HG03575 (cell line): ENCODE results near the gene MYORG.

Experiments
- ATAC-seq: cut with Tn5 transposase; IDR thresholded peaks from one replicate; pipeline ENCODE4 v1.9.1; 2021; ENCODE audit not compliant: unreplicated experiment, insufficient number of reproducible peaks, low FRiP score; ENCODE audit errors: extremely low read depth

MYORG gene

DNA sequence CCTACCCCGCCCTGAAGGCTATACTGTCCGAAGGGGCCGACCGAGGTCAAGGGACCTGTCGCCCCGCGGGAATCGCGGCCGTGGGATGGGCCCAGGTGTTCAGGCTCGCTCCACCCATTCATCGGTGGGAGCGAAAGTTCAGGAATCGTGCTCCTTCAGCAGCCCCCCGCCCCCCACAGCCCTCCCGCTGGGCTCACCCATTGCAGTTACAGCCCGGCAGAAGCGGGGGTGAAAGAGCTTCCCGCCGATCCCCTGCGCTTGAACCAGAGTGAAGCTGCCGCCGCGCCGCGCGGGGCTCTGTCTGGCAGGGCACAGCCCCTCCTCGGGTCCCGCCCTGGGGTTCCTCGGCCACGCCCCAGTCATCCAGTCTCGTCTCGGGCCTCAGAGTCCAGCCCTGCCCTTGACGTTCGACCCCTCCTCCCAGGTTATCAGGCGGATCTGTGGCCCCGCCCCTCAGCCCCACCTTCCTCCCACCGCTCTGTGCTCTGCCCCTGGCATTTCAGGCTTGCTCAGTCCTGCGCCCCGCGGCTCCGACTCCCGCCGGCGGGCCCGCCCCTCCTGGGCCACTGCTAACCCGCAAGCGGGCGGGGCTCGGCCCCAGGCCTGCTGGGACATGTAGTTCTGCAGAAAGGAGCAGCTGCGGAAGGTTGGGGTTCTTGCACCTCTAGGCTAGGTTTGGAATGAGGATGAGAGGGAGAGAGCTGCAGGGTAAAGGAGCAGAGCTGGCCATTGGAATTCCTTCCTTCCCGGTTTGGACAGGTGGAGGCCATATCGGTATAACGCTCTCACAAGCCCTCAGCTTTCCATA is at the start of gene MYORG:
Gene MYORG, minus strand, starts transcription at position 303 of the 808 bp plus-strand sequence. CDS start 3,955 bp downstream, outside the sequence.
- peak; percentile 56 for ATAC-seq

DNA sequence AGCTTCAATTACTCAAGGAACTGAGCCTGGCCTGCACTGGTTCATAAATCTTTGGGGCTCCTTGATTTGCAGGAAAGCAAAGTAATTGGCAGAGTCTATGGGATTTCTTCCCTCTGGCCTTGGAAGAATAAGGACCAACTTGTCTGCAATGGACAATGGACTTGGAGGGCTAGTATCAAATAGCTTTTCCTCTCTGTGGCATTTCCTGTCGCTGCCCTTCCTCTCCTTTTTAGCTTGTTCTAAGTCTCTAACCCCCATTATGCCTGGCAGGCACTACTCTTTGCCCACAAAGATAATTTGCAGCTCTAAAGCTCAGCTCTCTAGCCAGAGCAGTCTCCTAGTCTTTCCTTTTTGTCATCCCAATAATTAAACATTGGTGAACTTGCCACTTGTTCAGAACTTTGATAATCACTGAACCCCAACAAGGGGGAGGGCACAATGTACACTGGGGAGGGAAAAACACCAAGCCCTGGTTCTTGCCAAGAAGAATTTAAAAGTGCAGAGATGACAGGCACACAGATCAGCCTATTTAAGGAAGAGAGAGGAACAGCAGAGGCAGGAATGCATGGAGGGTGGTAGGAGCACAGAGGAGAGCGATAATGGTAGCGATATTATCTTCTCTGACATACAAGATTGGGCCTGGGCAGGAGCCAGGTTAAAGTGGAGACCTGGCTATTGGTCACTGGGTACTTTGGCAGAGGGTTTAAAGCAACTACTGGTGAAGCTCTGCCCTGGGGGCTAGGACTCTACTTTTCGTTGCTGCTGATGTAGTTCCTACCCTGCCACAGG is 43.2 kb upstream of the MYORG start:
- ATAC-seq = no peak

DNA sequence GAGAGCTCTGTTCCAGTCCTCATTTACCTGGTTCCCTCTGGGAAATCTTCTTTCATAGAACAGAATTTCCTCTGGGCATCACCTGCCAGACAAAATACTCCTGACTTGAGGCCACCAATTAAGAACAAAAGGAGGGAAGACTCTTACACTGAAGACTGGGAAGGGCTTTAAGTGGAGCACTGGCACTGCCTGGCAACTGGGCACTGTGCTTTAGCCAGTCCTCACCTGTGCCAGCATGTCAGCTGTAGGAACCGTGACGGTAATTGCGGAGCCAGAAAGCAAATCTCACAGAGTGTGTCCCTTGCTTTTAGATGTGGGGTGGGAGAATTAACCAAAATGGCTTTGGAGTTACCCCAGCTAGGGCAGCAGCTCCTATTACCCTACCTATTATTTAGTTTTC is 41.0 kb upstream of the MYORG start:
- ATAC-seq = no peak

DNA sequence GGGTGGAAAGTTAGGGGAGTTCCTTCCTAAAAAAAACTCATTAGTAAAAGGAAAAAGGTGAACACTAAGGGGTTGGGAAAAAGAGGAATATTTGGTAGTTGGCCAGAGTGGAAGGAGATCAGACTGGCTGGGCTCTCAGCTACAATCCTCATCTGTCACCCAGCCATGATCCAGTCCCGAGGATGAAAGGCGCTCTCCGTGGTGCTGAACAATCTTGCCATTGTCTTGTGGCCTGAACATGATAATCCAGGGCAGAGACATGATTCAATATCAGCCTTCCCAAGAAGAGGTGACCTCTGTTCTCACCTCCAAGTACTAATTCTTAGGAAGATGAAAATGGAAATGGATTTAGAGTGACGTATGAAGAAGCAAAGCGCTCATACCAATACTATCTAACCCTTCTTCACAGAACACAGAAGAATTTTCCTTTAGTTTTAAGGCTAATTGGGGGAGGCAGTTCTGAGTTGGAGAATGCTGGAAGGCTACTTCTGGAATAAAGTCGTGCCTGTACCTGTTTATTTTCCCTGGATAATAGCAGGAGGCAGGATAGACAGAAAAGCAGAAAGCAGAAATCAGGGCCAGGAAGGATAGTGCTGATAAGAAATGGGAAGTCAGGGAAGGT is 36.6 kb upstream of the MYORG start:
- ATAC-seq = no peak

DNA sequence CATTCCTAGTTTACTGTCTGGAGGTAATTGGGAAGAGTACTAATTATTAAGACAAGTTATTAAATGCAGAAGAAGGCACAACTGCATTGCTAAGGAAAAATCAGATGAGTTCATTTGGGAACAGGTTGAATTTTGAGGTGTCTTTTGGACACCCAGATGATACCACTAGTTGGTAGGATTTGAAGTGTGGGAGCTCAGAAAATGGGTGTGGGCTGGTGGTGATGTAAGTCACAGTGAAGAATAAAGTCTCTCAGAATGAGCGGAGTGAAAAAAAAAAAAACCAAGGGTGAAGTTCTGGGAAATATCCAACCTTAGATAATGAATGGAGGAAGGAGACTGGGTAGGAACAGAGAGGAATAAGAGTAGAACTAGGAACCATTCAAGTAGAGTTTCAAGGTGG is 35.6 kb upstream of the MYORG start:
- no peak for ATAC-seq

DNA sequence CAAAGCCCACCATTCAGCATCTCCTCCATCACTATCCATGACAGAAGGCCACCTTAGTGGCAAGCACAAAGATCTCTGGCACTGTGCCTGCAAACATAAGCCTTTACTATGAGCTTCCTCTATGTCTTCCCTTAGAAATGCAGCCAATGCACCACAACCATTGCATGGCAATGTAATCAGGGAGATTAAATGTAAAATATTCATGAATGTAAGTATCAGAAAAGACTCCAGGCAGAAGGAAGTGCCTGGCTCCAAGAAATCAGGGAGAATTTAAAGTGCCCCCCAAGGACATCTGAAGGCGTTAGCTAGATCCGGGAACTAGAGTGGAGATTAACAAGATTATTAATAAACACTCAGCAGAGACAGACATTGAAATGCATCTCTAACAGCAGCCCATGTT is 32.5 kb upstream of the MYORG start:
- ATAC-seq = no peak

DNA sequence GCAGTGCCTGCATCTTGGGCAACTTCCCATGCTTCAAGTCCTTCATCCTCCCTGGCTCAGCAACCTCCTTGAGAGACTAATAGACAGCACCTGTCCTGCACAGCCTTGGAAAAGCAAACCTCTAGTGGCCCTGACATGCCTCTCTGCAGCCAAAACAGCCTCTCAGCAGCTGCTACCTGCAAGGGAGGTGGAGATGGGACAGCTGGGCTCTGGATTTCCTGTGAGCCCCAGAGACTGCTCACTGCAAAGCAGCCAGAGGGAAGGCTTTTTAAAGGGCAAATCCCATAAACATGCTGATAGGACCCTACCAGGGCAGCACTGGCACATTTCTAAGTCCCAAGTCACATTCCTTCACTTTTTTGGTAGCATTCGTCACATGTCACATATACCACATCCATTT is 31.5 kb upstream of the MYORG start:
- ATAC-seq = no peak

DNA sequence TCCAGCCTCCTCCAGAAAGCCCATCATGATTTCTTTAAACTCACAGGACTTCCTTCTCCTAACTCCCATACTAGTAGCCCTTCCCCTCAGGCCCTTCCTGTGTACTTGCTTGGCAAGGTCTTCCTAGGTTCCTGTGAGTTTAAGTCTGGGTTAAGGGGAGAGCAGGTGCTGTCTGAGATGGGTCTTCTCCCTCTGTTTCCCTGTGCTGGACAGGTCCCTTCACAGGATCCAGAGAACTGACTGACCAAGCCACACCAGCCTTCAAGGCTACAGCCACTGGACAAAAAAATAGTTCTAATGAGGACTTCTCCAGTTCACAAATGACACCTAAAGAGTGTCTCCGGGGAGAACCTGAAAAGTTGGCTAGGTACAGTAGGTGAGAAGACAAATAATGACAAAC is 29.5 kb upstream of the MYORG start:
- no peak for ATAC-seq

DNA sequence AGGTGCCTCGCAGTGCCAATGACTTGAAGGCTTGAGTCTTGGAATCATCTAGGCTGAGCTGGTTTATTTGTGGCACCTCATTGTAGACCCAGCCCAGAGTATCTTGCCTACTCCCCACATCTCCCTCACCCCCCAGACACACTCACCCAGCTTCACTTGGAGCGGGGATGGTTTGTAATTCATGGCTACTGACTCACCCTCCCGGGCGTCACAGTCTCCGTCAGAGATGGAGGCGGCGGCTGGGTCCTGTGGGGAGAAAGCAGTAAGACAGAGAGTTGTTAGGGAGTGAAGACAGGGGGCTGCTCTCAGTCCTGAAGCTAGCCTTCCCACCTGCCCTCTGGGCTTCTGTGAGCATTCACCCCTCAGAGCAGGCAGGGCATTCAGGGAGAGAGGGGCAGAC is 29.0 kb upstream of the MYORG start:
- ATAC-seq = no peak

DNA sequence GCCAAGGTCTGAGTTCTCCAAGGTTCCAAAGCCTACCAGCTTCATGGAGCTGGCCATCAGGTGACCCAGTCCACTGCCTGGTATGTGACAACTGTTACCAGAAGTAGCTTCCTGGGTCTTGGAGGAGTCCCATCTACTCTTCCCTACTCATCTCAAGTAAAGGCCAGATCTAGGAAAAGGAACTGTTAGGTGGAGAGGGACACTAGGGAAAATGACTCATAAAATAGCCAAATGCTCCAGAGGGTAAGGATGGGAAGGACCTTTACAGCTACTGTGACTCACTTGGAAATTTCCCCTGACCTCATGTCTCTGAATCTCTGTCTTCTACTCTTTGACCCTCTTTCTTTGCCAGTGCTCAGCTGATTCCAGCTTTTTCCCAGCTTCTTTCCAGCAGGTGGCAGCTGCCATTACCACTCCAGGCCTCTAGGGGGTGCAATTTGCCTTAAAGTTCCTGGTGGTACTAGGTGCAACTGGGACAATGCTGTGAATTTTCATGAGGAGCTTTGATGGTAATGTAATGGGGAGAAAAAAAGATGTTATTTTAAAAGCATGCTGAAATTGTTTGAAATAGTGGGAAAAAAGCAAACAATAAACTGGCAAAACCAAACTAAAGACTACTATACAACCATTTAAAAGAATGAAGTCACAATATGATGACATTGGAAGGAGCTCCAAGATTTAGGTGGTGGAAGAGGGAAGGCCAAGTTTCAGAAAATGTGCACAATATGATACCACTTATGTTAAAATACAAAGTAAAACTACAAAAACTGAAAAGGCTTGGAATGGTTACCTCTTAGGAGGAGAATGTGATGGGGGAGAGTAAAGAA is 27.1 kb upstream of the MYORG start:
- no peak for ATAC-seq

DNA sequence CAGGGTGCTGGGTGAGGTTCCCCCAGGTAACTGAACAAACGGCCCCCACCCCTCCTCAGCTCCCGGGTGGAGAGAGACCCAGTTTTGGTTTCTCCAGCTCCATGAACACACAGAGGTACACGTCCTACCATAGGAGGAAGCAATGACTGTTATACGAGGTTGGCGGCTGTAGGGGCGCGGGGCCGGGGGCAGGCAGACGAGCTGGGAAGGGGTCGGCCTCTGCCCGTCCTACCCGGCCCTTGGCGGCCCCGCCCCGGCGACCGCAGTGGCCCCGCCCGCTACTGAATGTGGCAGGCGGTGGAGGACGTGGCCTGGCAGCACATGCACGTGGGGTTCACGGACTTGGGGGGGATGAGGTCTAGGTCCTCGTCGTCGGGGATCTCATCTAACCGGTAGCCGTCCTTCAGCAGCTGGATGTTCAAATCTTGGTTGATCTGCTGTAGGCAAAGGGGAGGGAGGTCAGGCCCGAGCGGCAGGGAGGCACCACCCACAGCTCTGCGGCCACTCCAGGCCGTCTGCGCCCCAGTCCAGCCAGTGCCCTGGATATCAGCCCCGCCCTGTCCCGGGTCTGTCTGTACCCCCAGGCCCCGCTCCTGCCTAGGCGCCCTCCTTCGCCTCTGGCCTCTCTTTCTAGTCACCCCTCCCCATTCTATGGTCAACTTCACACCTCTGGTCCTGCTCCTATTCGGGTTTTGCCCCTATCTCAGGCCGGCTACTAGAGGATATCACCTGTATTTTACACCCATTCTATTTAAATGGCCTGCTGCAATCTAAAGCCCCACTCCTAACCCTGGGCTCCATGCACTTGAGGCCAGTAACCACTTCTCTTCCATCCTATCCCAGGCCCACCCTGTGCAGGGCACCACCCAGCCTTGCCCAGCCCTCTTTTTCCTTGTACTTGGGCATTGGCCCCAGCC is 24.2 kb upstream of the MYORG start:
- ATAC-seq = no peak

DNA sequence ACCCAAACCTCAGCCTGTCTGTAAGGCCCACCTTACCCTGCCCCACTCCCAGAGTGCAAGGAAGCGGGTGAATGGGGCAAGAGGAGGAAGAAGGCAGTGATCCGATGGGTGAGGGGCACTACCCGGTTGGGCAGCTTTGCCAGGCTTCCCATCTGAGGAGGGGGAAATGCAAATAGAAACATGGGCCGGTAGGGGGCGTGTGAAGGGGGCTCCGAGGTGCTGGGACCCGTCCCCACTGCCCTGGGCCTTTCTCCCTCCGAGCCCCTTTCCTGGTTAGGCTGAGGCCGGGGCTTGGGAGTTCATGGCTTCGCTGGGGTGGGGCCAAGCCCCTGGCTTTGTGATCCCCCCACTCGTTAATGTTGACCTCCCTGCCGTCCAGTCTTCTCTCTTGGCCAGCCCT is 23.6 kb upstream of the MYORG start:
- ATAC-seq = no peak

DNA sequence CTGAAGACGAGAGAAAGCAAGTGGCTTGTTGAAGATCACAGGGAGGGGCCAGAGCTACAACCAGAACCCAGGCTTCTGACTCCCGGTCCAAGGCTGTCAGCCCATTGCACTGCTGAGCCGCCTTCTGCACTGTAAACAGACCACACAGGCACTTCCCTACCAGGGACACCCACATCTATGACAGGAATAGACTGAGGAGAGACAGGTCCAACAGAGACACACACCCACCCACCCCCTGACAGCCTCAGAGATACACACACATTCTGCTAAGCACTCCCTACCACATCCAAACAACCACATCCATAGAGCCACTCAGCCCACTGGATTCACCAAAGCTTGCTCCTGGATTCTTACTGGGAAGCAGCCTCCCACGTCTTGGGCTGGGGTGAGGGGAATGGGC is 23.0 kb upstream of the MYORG start:
- no peak for ATAC-seq

DNA sequence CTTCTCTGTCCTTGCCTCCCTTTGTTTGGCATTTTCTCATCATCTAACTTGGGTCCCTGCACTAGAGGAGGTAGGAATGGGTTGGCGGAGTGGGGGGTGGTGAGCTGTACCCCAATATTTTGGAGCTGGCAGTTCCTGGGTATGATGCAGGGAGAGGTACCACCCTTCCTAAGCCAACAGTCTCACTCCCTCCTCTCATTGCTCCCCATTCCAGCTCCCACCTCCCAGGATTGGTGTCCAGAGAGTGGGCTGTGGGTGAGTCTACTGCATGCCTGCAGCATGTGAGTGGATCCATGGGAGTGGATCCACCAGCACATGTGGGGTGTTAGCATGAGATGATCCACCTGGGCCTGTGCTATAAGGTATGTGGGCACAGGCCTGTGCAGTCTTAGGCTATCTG is 22.2 kb upstream of the MYORG start:
- no peak for ATAC-seq

DNA sequence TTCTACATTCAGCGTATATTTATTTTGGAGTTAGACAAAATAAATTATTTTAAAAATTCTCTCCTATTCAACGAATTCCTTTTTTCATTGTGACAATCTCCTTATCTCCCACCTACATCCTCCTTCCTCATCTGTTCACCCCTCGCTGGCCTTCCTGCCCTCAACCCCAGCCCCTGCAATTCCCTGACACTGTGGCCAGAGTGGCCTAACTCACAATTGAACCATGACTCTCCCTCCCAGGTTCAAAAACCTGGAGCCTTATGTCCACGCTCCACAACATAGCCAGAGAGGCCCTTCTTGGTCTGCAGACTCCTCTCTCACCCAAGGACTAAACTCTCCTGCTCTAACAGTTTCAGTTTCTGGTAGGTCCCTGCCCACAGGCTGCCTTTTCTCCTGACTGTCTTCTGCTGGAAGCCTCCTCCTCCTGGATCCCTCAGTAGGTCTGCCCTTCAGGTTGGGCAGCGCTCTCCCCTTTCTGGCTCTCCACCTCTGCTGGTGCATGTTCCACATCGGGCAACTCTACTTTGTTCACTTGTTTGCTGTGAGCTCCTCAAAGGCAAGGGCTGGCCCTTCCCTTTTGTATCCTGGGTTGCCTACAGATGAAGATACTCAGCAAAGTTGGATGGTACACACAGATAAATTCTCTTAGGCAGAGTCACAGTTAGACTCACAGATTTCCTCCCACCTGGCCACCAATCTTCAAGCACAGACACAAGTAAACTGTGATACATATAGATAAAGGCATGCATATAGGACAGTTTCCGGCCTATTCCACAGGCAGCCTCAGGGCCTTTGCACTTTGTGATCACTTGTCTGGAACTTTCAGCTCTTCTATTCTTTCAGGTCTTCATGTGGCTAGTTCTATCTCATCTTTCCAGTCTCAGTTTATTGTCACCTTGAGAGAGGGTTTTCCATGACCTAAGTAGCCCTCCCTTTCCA is 19.8 kb upstream of the MYORG start:
- no peak for ATAC-seq

DNA sequence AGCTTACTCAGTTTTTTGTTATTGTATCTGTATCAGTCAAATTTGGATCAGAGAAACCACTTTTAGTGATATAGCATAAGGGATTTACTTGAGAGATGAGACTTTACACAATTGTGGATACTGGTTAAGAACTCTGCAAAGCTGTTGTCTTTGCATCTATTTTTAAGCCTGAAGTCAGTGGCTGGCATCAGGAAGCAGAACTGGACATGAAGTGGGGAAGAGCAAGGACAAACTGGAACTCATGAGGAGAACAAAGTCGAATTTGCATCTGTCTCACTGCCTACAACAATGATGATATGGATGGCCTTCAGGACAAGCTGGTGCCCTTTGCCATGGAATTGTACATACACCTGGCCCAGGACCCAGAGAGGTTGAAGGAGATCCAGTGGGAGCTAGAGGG is 15.8 kb upstream of the MYORG start:
- no peak for ATAC-seq

DNA sequence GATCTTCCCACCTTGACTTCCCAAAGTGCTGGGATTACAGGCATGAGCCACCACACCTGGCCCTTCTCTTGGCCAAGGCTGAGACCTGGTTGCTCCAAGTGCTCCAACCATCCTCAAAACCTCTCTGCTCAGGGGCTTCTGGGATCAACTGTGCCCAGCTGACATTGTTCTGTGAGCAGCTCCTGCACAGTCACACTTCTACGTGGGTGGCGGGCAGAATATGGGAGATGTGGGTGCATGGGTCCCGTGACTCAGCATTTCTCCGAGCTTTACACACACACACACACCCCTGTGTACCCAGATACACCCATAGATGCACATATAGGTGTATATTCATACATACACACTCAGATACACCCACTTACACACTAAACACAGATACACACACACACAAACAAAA is 10.5 kb upstream of the MYORG start:
- no peak for ATAC-seq
